Mesenchymal stem cell (in vitro differentiated cells and primary cell): ENCODE measurements around the gene FTCD.
A peak's percentile ranks its signal among the peaks of the same experiment; 100 is the strongest.

Experiments
- DNase-seq: peaks from one replicate; pipeline ENCODE4 v3.0.0-alpha.2; 2013
- H2AFZ ChIP-seq: one replicate; pipeline ENCODE4 v1.6.1; 2013; ENCODE audit warnings: low read depth, mild to moderate bottlenecking, control low read depth, inconsistent platforms, low read length, moderate library complexity
- H2AK5ac ChIP-seq: 2 replicates; pipeline ENCODE4 v1.6.1; 2013; ENCODE audit warnings: low read length, moderate library complexity, mild to moderate bottlenecking, inconsistent platforms; ENCODE audit not compliant: severe bottlenecking
- H2BK120ac ChIP-seq: one replicate; pipeline ENCODE4 v1.6.1; 2013; ENCODE audit warnings: low read depth, mild to moderate bottlenecking, inconsistent platforms, low read length, moderate library complexity
- H2BK12ac ChIP-seq, 2 experiments: one replicate each; pipeline ENCODE4 v1.6.1; 2013; ENCODE audit warnings: inconsistent platforms in 2 of 2, low read length in 2 of 2, mild to moderate bottlenecking in 2 of 2, moderate library complexity in 2 of 2, control low read depth in 1 of 2
- H2BK15ac ChIP-seq: one replicate; pipeline ENCODE4 v1.6.1; 2013; ENCODE audit warnings: mild to moderate bottlenecking, low read depth, inconsistent platforms; ENCODE audit not compliant: poor library complexity, severe bottlenecking
- H2BK5ac ChIP-seq: 2 replicates; pipeline ENCODE4 v1.6.1; 2013; ENCODE audit warnings: low read depth, mild to moderate bottlenecking, low read length, control low read depth, inconsistent platforms; ENCODE audit not compliant: poor library complexity, severe bottlenecking
- H3K14ac ChIP-seq, 2 experiments: one replicate each; pipeline ENCODE4 v1.6.1; 2013; ENCODE audit warnings: inconsistent platforms in 2 of 2, low read length in 2 of 2, control low read depth in 1 of 2, mild to moderate bottlenecking in 1 of 2, moderate library complexity in 1 of 2
- H3K18ac ChIP-seq, 2 experiments: one replicate each; pipeline ENCODE4 v1.6.1; 2013; ENCODE audit warnings: inconsistent platforms in 2 of 2, low read length in 2 of 2, control low read depth in 1 of 2, low read depth in 1 of 2, mild to moderate bottlenecking in 1 of 2
- H3K23ac ChIP-seq, 2 experiments: one replicate each; pipeline ENCODE4 v1.6.1; 2013; ENCODE audit warnings: inconsistent platforms in 2 of 2, low read length in 2 of 2, mild to moderate bottlenecking in 2 of 2, moderate library complexity in 2 of 2, control low read depth in 1 of 2
- H3K27ac ChIP-seq: 2 replicates; pipeline ENCODE4 v1.5.1; 2013; ENCODE audit warnings: mild to moderate bottlenecking, moderate library complexity, low read length, control low read depth, inconsistent platforms; ENCODE audit not compliant: poor library complexity, severe bottlenecking
- H3K27me3 ChIP-seq, 2 experiments: 2 replicates each; pipeline versions ENCODE4 v1.6.1 to v1.7.0; 2013; ENCODE audit warnings: low read length in 2 of 2, mild to moderate bottlenecking in 2 of 2, moderate library complexity in 2 of 2, control low read depth in 1 of 2, inconsistent platforms in 1 of 2; ENCODE audit not compliant: control insufficient read depth in 1 of 2, insufficient read depth in 1 of 2
- H3K36me3 ChIP-seq, 2 experiments: 2 replicates each; pipeline versions ENCODE4 v1.6.1 to v1.7.0; 2013; ENCODE audit warnings: low read length in 2 of 2, control low read depth in 1 of 2, inconsistent platforms in 1 of 2, low read depth in 1 of 2, mild to moderate bottlenecking in 1 of 2; ENCODE audit not compliant: insufficient read depth in 2 of 2, control insufficient read depth in 1 of 2
- H3K4ac ChIP-seq, 2 experiments: one replicate each; pipeline ENCODE4 v1.6.1; 2013; ENCODE audit warnings: inconsistent platforms in 2 of 2, low read length in 2 of 2, mild to moderate bottlenecking in 2 of 2, moderate library complexity in 2 of 2, control low read depth in 1 of 2, low read depth in 1 of 2
- H3K4me1 ChIP-seq: 2 replicates; pipeline ENCODE4 v1.6.1; 2013; ENCODE audit warnings: low read depth, low read length, control low read depth; ENCODE audit not compliant: control insufficient read depth, insufficient read depth
- H3K4me2 ChIP-seq: 2 replicates; pipeline ENCODE4 v1.6.1; 2013; ENCODE audit warnings: low read length, mild to moderate bottlenecking, inconsistent platforms; ENCODE audit not compliant: poor library complexity, severe bottlenecking
- H3K4me3 ChIP-seq, 2 experiments: 2 replicates each; pipeline versions ENCODE4 v1.5.1 to v1.7.0; 2013; ENCODE audit warnings: low read length in 2 of 2, mild to moderate bottlenecking in 2 of 2, control low read depth in 1 of 2, low read depth in 1 of 2; ENCODE audit not compliant: insufficient read depth in 1 of 2
- H3K79me1 ChIP-seq: replicated peaks from 2 replicates; pipeline ENCODE4 v1.6.1; 2013; ENCODE audit warnings: mild to moderate bottlenecking, control low read depth, low read length, inconsistent platforms; ENCODE audit not compliant: poor library complexity, severe bottlenecking
- H3K9ac ChIP-seq: 2 replicates; pipeline ENCODE4 v1.7.0; 2013; ENCODE audit warnings: mild to moderate bottlenecking, low read length, moderate library complexity
- H3K9me3 ChIP-seq: 2 replicates; pipeline ENCODE4 v1.7.0; 2013; ENCODE audit warnings: mild to moderate bottlenecking, low read length; ENCODE audit not compliant: control insufficient read depth
- H4K8ac ChIP-seq: one replicate; pipeline ENCODE4 v1.6.1; 2013; ENCODE audit warnings: inconsistent platforms, mild to moderate bottlenecking, low read length, moderate library complexity
- H4K91ac ChIP-seq: one replicate; pipeline ENCODE4 v1.6.1; 2013; ENCODE audit warnings: mild to moderate bottlenecking, low read length, inconsistent platforms
- WGBS: methylation state at CpG from one replicate; pipeline ENCODE4 v1.1.7; 2013; ENCODE audit warnings: mixed read lengths; 5-methylcytosine and 5-hydroxymethylcytosine counted together

The FTCD gene

DNA sequence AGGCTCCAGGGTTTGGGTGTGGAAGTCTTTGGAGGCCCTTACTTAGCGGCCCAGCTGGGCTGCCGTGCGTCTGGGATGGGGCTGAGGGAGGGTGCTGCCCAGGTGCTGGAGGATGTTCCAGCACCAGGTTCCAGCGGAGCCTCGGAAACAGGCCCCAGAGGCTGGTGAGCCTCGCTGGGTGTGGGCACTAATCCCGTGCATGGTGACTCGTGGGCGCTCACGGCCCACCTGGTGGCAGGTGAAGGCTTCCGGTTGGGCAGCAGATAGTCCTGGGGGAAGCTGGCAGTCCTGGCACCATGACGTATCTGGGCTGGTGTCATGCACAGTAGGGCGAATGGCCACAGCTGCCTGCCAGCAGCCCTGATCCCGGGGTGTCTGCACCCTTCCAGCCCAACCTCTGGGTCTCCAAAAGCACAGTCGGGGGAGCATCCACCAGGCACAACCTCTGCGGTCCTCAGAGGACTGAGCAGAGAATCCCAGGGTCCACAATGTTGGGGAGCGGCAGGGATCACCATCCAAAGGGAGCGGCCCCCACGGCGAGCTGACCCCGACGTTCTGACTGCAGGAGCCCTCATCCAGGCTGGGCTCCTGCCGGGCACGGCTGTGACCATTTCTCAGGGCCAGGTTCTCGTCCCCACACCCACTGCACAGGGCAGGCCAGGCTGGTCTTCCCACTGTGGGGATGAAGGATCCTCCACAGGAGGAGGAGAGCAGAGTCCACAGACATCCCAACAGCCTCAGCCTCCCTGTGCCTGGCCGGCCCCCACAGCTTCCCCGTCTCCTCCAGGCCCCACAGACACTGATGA is 25.3 kb downstream of the FTCD start:
- Histone ChIP-seq H3K9me3 (peaks cover 3% of the 10 kb centered on the region), H3K14ac (no peak overlapping the region), H3K36me3 (peaks cover 72 to 74% of the 10 kb centered on the region in 2 experiments), H2BK120ac (no peak overlapping the region), H3K23ac (no peak overlapping the region), H2BK15ac (no peak overlapping the region), H2AFZ (no peak overlapping the region), H3K4me3 (no peak overlapping the region), H3K27ac (no peak overlapping the region), H2AK5ac (no peak overlapping the region), H4K91ac (peak overlapping the region; percentile 34), H2BK12ac (peak overlapping the region in 1 of 2 experiments; percentile 19), H3K4me1 (peaks cover 9% of the 10 kb centered on the region), H3K79me1 (peaks cover 3% of the 10 kb centered on the region), H3K4ac (peak overlapping the region in 1 of 2 experiments; percentile 18), H3K9ac (no peak overlapping the region), H3K18ac (peak overlapping the region in 1 of 2 experiments; percentile 31), H4K8ac (peak overlapping the region; percentile 50), H2BK5ac (no peak overlapping the region), H3K27me3 (no peaks in the 10 kb centered on the region), H3K4me2 (no peak overlapping the region)
- 98% methylated on average over 25 of the region's 27 CpGs for whole genome bisulfite sequencing
- DNase-seq, result peak; percentile 15

DNA sequence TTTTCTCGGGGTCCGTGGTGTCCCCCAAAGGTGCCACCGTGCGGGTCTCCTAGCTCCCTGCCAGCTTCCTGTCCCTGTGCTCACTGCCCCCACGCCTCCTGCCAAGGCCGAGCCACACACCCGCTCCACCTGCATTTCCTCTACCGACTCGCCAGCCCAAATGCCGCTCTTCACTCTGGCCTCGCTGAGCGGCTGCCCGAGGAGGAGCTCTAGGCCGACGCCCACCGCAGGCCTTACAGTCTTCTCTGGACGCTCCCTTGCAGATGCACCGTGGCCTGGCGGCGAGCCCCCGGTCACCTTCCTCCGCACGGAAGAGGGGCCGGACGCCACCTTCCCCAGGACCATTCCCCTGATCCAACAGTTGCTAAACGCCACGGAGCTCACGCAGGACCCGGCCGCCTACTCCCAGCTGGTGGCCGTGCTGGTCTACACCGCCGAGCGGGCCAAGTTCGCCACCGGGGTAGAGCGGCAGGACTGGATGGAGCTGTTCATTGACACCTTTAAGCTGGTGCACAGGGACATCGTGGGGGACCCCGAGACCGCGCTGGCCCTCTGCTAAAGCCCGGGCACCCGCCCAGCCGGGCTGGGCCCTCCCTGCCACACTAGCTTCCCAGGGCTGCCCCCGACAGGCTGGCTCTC is 26.3 kb downstream of the FTCD start:
- Histone ChIP-seq H2BK12ac (no peak overlapping the region), H3K4me1 (peaks cover 2% of the 10 kb centered on the region), H3K4ac (no peak overlapping the region), H3K9ac (no peak overlapping the region), H3K4me3 (no peak overlapping the region), H3K4me2 (no peak overlapping the region), H3K27me3 (no peaks in the 10 kb centered on the region), H4K8ac (no peak overlapping the region), H2AFZ (no peak overlapping the region), H3K18ac (no peak overlapping the region), H3K79me1 (peaks cover 10% of the 10 kb centered on the region), H3K23ac (no peak overlapping the region), H4K91ac (no peak overlapping the region), H3K27ac (no peak overlapping the region), H2BK5ac (no peak overlapping the region), H3K9me3 (peaks cover 3% of the 10 kb centered on the region), H2BK15ac (no peak overlapping the region), H3K14ac (no peak overlapping the region), H3K36me3 (peaks cover 82 to 84% of the 10 kb centered on the region in 2 experiments), H2AK5ac (no peak overlapping the region), H2BK120ac (no peak overlapping the region)
- DNase-seq, result no peak
- 96% methylated on average over 45 of the region's 45 CpGs for WGBS

DNA sequence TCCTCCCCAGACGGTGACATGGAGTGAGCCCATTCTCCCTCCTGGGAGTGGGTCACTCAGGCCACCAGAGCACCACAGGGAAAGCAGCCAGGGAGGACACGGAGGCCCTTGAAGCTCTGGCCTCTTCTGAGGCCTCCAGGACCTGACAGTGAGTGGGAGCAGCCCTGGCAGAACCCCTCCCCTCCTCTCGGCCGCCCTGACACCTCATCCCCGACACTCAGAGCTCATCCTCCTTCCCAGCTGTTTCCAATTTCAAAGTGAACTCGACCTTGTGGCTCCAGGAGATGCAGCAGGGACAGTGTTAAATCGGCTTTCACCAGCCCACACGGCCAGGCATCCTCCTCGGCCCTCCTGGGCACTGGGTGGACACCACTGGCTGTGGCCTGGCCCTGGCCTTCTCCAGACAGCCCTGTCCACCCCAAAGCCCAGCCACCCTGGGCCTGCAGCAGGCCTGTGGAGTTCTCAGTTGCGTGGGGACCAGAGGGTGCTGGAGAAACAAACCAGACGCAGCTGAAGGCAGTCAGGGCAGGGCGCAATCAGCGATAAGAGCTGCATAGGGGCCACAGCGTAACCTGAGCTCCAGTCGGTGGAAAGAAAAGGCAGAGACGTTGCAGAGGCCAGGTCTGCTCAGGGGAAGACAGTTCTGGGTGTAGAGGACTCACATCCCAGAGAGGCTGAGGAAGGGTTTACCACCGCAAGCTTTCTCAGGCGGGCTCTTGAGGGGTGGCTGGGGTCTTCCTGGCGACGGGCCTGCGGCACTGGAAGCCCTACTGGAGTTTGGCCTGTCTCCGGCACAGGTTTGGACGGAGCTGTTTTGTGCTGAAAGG is 27.1 kb downstream of the FTCD start:
- Histone ChIP-seq H3K4me2 (no peak overlapping the region), H2AK5ac (no peak overlapping the region), H2BK12ac (no peak overlapping the region), H3K79me1 (peaks cover 12% of the 10 kb centered on the region), H2BK15ac (no peak overlapping the region), H3K18ac (no peak overlapping the region), H3K14ac (no peak overlapping the region), H3K9ac (no peak overlapping the region), H3K4ac (no peak overlapping the region), H3K27me3 (no peaks in the 10 kb centered on the region), H4K8ac (no peak overlapping the region), H4K91ac (no peak overlapping the region), H3K27ac (no peak overlapping the region), H3K23ac (no peak overlapping the region), H3K4me1 (peaks cover 2% of the 10 kb centered on the region), H2AFZ (no peak overlapping the region), H2BK120ac (no peak overlapping the region), H3K9me3 (peaks cover 3% of the 10 kb centered on the region), H3K4me3 (no peak overlapping the region), H3K36me3 (peaks cover 89 to 91% of the 10 kb centered on the region in 2 experiments), H2BK5ac (no peak overlapping the region)
- peak; percentile 12 for DNase-seq
- WGBS, result 76% methylated on average over 23 of the region's 23 CpGs
